Panc1 (cell line): ENCODE results near the gene DLL4. TPM values are rescaled to one million over a fixed set of nuclear protein-coding genes. Genes with fewer than 3 reads are reported as not detected.

ENCODE experiments used
- ATAC-seq: fragments of 200-7000 bp; cut with Tn5 transposase; 2 replicates; pipeline ENCODE4 v1.9.1; 2020; ENCODE audit warnings: mild to moderate bottlenecking, moderate library complexity
- BruUV-seq: library from RNA; stranded (reverse); fragments of 400-500 nt; replicated peaks from 2 replicates; lab custom pipeline; 2021; lab: Mats Ljungman, UMichigan
- CTCF ChIA-PET: fragments of 300-600 bp; sonication (Branson Sonifier 250); formaldehyde crosslinking; loops from one replicate; lab custom pipeline; 2022; ENCODE audit warnings: antibody characterized with exemption; lab: Charles Lee
- POLR2A ChIA-PET: fragments of 300-600 bp; sonication (Branson Sonifier 250); formaldehyde crosslinking; loops from one replicate; lab custom pipeline; 2022; ENCODE audit warnings: antibody characterized with exemption; lab: Charles Lee
- DNase-seq: peaks from one replicate; pipeline ENCODE4 v3.0.0-alpha.2; 2010; ENCODE audit warnings: low read depth, low spot score
- H3K27ac ChIP-seq: 2 replicates; pipeline ENCODE4 v1.5.1; 2011; ENCODE audit warnings: mild to moderate bottlenecking, low read length, inconsistent platforms
- H3K27me3 ChIP-seq: fragments of 200-500 bp; sonication (Bioruptor generic); 2 replicates; pipeline ENCODE4 v1.6.0; 2014; ENCODE audit warnings: low read length, inconsistent platforms; ENCODE audit not compliant: control insufficient read depth, insufficient read depth
- H3K36me3 ChIP-seq: fragments of 200-500 bp; sonication (Bioruptor generic); 2 replicates; pipeline ENCODE4 v1.5.1; 2014; ENCODE audit warnings: inconsistent platforms, mild to moderate bottlenecking, low read length, moderate library complexity; ENCODE audit not compliant: control insufficient read depth, insufficient read depth
- H3K4me1 ChIP-seq: 2 replicates; pipeline ENCODE4 v1.5.1; 2011; ENCODE audit warnings: inconsistent platforms, mild to moderate bottlenecking, low read length, moderate library complexity; ENCODE audit not compliant: control insufficient read depth, insufficient read depth
- H3K4me3 ChIP-seq, 2 experiments: 2 replicates each; pipeline ENCODE4 v1.5.1; 2011 to 2012; ENCODE audit warnings: low read depth in 2 of 2, low read length in 2 of 2, mild to moderate bottlenecking in 2 of 2, inconsistent platforms in 1 of 2, moderate library complexity in 1 of 2
- H3K9me3 ChIP-seq: fragments of 200-500 bp; sonication (Bioruptor generic); 2 replicates; pipeline ENCODE4 v1.5.1; 2014; ENCODE audit warnings: low read depth, mild to moderate bottlenecking, inconsistent platforms, low read length, moderate library complexity; ENCODE audit not compliant: control insufficient read depth, insufficient read depth
- CTCF ChIP-seq: fragments of 450-650 bp; IDR thresholded peaks from 2 replicates; pipeline ENCODE4 v1.5.1; 2017; ENCODE audit warnings: mild to moderate bottlenecking
- POLR2AphosphoS5 ChIP-seq: IDR thresholded peaks from 2 replicates; pipeline ENCODE4 v1.6.1; 2012; ENCODE audit warnings: mild to moderate bottlenecking, low read depth, low read length, moderate library complexity
- REST ChIP-seq, 2 experiments: IDR thresholded peaks; 2 replicates each; pipeline ENCODE4 v1.6.1; 2011 to 2012; ENCODE audit warnings: low read depth in 2 of 2, control low read depth in 1 of 2, low read length in 1 of 2, mild to moderate bottlenecking in 1 of 2, moderate library complexity in 1 of 2; ENCODE audit not compliant: insufficient read depth in 1 of 2
- SIN3A ChIP-seq: IDR thresholded peaks from 2 replicates; pipeline ENCODE4 v1.6.1; 2012; ENCODE audit warnings: low read depth, mild to moderate bottlenecking, low read length, moderate library complexity, borderline replicate concordance; ENCODE audit not compliant: insufficient read depth
- TCF7L2 ChIP-seq: IDR thresholded peaks from 2 replicates; pipeline ENCODE4 v1.6.1; 2011; ENCODE audit warnings: mild to moderate bottlenecking, low read depth, low read length, inconsistent platforms
- in situ Hi-C: cut with HindIII; loops from 2 replicates; pipeline ENCODE4 v1.10.0; 2016; ENCODE audit warnings: low sequenced_read_pairs, low pct_unique_long_range_greater_than_20kb
- intact Hi-C: fragments of 100-400 bp; cut with micrococcal nuclease; formaldehyde crosslinking; loops from one replicate; pipeline ENCODE4 v1.10.0; 2022; ENCODE audit not compliant: unreplicated experiment
- total RNA-seq: library from RNA; stranded (reverse); gene quantifications from one replicate; pipeline ENCODE4 v1.2.1, GENCODE V29; 2021; ENCODE audit not compliant: unreplicated experiment

The DLL4 gene
- total RNA-seq, 1 experiment from 2014 or later: 0.31 TPM

GRCh38 chr15:40889112-40889511 lies 40.0 kb upstream of the DLL4 start:
- CTCF ChIA-PET: interaction anchor here (4.3 kb wide), 1 partner anchor 31 kb away, joined by 74 read pairs; no protein-coding TSS in a partner anchor
- no TSS peak for BruUV-seq
- in situ Hi-C loops: no loop called here
- Histone ChIP-seq H3K36me3 (no peaks in the 10 kb centered on the region), H3K27me3 (no peaks in the 10 kb centered on the region), H3K27ac (no peak overlapping the region), H3K4me3 (no peak overlapping the region), H3K4me1 (peaks cover 3% of the 10 kb centered on the region; the same call in 1 of the 2 replicates), H3K9me3 (no peaks in the 10 kb centered on the region)
- DNase-seq (no peak), ATAC-seq (no peak)
- intact Hi-C loops: no loop called here
- POLR2A ChIA-PET: no interaction called here
- no peak for TF ChIP-seq SIN3A
- TF ChIP-seq REST (IDR thresholded peaks at IDR 0.05; ENCODE audit: insufficient read depth in 1 of 2, low read depth in 2 of 2, low read length in 1 of 2): no peak
- TF ChIP-seq POLR2AphosphoS5: no peak
- no peak for TF ChIP-seq CTCF
- TF ChIP-seq TCF7L2: no peak

GRCh38 chr15:40891138-40891537 lies 38.0 kb upstream of the DLL4 start:
- TF ChIP-seq TCF7L2 (no peak), CTCF (no peak), POLR2AphosphoS5 (no peak), REST (IDR thresholded peaks at IDR 0.05; ENCODE audit: insufficient read depth in 1 of 2, low read depth in 2 of 2, low read length in 1 of 2) (no peak), SIN3A (no peak)
- no TSS peak for BruUV-seq

More at GRCh38 chr15:40891138-40891537, 38.0 kb upstream of the DLL4 start:
- Histone ChIP-seq H3K9me3 (no peaks in the 10 kb centered on the region), H3K4me3 (no peak overlapping the region), H3K36me3 (no peaks in the 10 kb centered on the region; the same call in 1 of the 2 replicates), H3K27me3 (no peaks in the 10 kb centered on the region), H3K27ac (no peak overlapping the region), H3K4me1 (peaks cover 9% of the 10 kb centered on the region)
- intact Hi-C loops: no loop called here
- ChIA-PET POLR2A (no interaction called here), CTCF (interaction anchor here (1.3 to 4.3 kb wide), 4 partner anchors 18 to 127 kb away, joined by 4 to 74 read pairs (median 4); partner anchors contain the start of gene GCHFR)
- in situ Hi-C loops: no loop called here
- DNase-seq (no peak), ATAC-seq (no peak)
